Stimulated activated CD4-positive, alpha-beta T cell treated with anti-CD3 and anti-CD28 coated beads, Interleukin-4, amount 100 ng/mL, for 24 hours (primary cell): ENCODE results near the gene NSFL1C.
A peak's percentile ranks its signal among the peaks of the same experiment; 100 is the strongest.
"Not testable (repeated sequence)": the region's sequence is repeated elsewhere in the genome, so short reads cannot be mapped to it uniquely, and the experiment has no call there.

Experiments used
- DNase-seq: peaks from one replicate; pipeline ENCODE4 v3.0.0-alpha.2; 2020

NSFL1C gene

GRCh38 chr20:1466211-1467081 lies at the start of gene NSFL1C:
TSS of gene NSFL1C (minus strand) at chr20:1466849. CDS start at chr20:1466824, 25 bp downstream.
- peak; percentile 97 for DNase-seq

GRCh38 chr20:1513801-1514200 lies 47.2 kb upstream of the NSFL1C start:
- DNase-seq = no peak

- DNase-seq = peak; percentile 30
Measured at GRCh38 chr20:1509237-1509636, 42.6 kb upstream of the NSFL1C start.

- DNase-seq = no peak
Measured at GRCh38 chr20:1508574-1508973, 41.9 kb upstream of the NSFL1C start.

- no peak for DNase-seq
Measured at GRCh38 chr20:1507276-1507675, 40.6 kb upstream of the NSFL1C start.

- DNase-seq = no peak
Measured at GRCh38 chr20:1505871-1506270, 39.2 kb upstream of the NSFL1C start.

- DNase-seq = no peak
Measured at GRCh38 chr20:1505361-1505760, 38.7 kb upstream of the NSFL1C start.

GRCh38 chr20:1503564-1504227 lies 37.0 kb upstream of the NSFL1C start:
- peak; percentile 80 for DNase-seq

GRCh38 chr20:1500496-1500895 lies 33.8 kb upstream of the NSFL1C start:
- DNase-seq = no peak

- DNase-seq = no peak
Measured at GRCh38 chr20:1499528-1500420, 33.1 kb upstream of the NSFL1C start.

GRCh38 chr20:1497371-1497770 lies 30.7 kb upstream of the NSFL1C start:
- DNase-seq = not testable (repeated sequence)

GRCh38 chr20:1496930-1497329 lies 30.3 kb upstream of the NSFL1C start:
- no peak for DNase-seq

GRCh38 chr20:1494436-1494835 lies 27.8 kb upstream of the NSFL1C start:
- DNase-seq = no peak

- no peak for DNase-seq
Measured at GRCh38 chr20:1493536-1493935, 26.9 kb upstream of the NSFL1C start.

- no peak for DNase-seq
Measured at GRCh38 chr20:1491860-1492642, 25.4 kb upstream of the NSFL1C start.

- DNase-seq = no peak
Measured at GRCh38 chr20:1491281-1491840, 24.7 kb upstream of the NSFL1C start, which contains the start of gene SIRPB2. TSS of gene SIRPB2 (minus strand) at chr20:1491420. CDS start at chr20:1491359, 61 bp downstream.

GRCh38 chr20:1490643-1491195 lies 24.1 kb upstream of the NSFL1C start:
- DNase-seq = no peak

GRCh38 chr20:1489764-1490436 lies 23.3 kb upstream of the NSFL1C start:
- DNase-seq = no peak

- DNase-seq = no peak
Measured at GRCh38 chr20:1489325-1489724, 22.7 kb upstream of the NSFL1C start.

GRCh38 chr20:1486566-1486965 lies 19.9 kb upstream of the NSFL1C start:
- DNase-seq = no peak
